ENCODE data around the gene WTIP. TPM values are rescaled to one million over a fixed set of nuclear protein-coding genes. Genes with fewer than 3 reads are reported as not detected.
"Not testable (repeated sequence)": the region's sequence is repeated elsewhere in the genome, so short reads cannot be mapped to it uniquely, and the experiment has no call there.

WTIP gene
- total RNA-seq, 1 donor from 2014 or later: 20.4 TPM

- ATAC-seq (ENCODE audit: poor library complexity) (no peak), DNase-seq (no peak)
- intact Hi-C loops (cut with DNase I): no loop called here
These were observed 6.3 kb upstream of the WTIP start for GRCh38 chr19:34475026-34475974.

GRCh38 chr19:34475975-34476594 lies 5.5 kb upstream of the WTIP start:
- no peak for ATAC-seq (ENCODE audit: poor library complexity)
- DNase-seq: no peak
- intact Hi-C loops (cut with DNase I): no loop called here

GRCh38 chr19:34478496-34478895 lies 3.1 kb upstream of the WTIP start:
- intact Hi-C loops (cut with DNase I); DNase-seq; ATAC-seq (ENCODE audit: poor library complexity): not testable (repeated sequence)

GRCh38 chr19:34479396-34479795 lies 2.2 kb upstream of the WTIP start:
- intact Hi-C loops (cut with DNase I): no loop called here
- DNase-seq (no peak), ATAC-seq (ENCODE audit: poor library complexity) (no peak)

GRCh38 chr19:34480491-34480890 lies 1.1 kb upstream of the WTIP start:
- DNase-seq (no peak), ATAC-seq (ENCODE audit: poor library complexity) (no peak)
- intact Hi-C loops (cut with DNase I): no loop called here

- peak; percentile 13 for ATAC-seq (ENCODE audit: poor library complexity)
These were observed 362 bp downstream of the WTIP start for GRCh38 chr19:34481861-34482379.

GRCh38 chr19:34482380-34483250 lies 1.1 kb downstream of the WTIP start:
- intact Hi-C loops (cut with DNase I): no loop called here
- no peak for DNase-seq
- peak; percentile 11 for ATAC-seq (ENCODE audit: poor library complexity)

More at GRCh38 chr19:34481861-34482379, 362 bp downstream of the WTIP start:
- intact Hi-C loops (cut with DNase I): no loop called here
- no peak for DNase-seq

- ATAC-seq (ENCODE audit: poor library complexity) (peak; percentile 77), DNase-seq (peak; percentile 77)
- intact Hi-C loops (cut with DNase I): no loop called here
These were observed 2.8 kb downstream of the WTIP start for GRCh38 chr19:34484328-34484727.

GRCh38 chr19:34485831-34486230 lies 4.3 kb downstream of the WTIP start:
- no peak for ATAC-seq (ENCODE audit: poor library complexity)
- intact Hi-C loops (cut with DNase I): no loop called here
- DNase-seq: no peak

GRCh38 chr19:34487651-34488051 lies 6.1 kb downstream of the WTIP start:
- intact Hi-C loops (cut with DNase I): no loop called here
- DNase-seq: no peak
- no peak for ATAC-seq (ENCODE audit: poor library complexity)

GRCh38 chr19:34489175-34489574 lies 7.6 kb downstream of the WTIP start:
- intact Hi-C loops (cut with DNase I): no loop called here
- DNase-seq (no peak), ATAC-seq (ENCODE audit: poor library complexity) (no peak)

- ATAC-seq (ENCODE audit: poor library complexity): no peak
- no peak for DNase-seq
- intact Hi-C loops (cut with DNase I): no loop called here
These were observed 8.7 kb downstream of the WTIP start for GRCh38 chr19:34490141-34490766.

GRCh38 chr19:34493038-34493648 lies 11.6 kb downstream of the WTIP start:
- ATAC-seq (ENCODE audit: poor library complexity): no peak
- DNase-seq: no peak
- intact Hi-C loops (cut with DNase I): no loop called here

- no peak for ATAC-seq (ENCODE audit: poor library complexity)
- DNase-seq: no peak
- intact Hi-C loops (cut with DNase I): no loop called here
These were observed 12.1 kb downstream of the WTIP start for GRCh38 chr19:34493649-34494044.

- ATAC-seq (ENCODE audit: poor library complexity): no peak
- DNase-seq: no peak
- intact Hi-C loops (cut with DNase I): no loop called here
These were observed 13.0 kb downstream of the WTIP start for GRCh38 chr19:34494601-34495000.

- no peak for ATAC-seq (ENCODE audit: poor library complexity)
- no peak for DNase-seq
- intact Hi-C loops (cut with DNase I): no loop called here
These were observed 13.9 kb downstream of the WTIP start for GRCh38 chr19:34495416-34495815.

GRCh38 chr19:34497112-34497805 lies 15.7 kb downstream of the WTIP start:
- DNase-seq: no peak
- intact Hi-C loops (cut with DNase I): no loop called here
- ATAC-seq (ENCODE audit: poor library complexity): no peak
